ENCODE measurements around the gene P2RX2.

Gene P2RX2

GRCh38 chr12:132600048-132601032 is 18.2 kb upstream of the P2RX2 start:
- in situ Hi-C loops (cut with MboI; ENCODE audit: low pct_unique_long_range_greater_than_20kb, low sequenced_read_pairs, unreplicated experiment), result loop anchor here (25.0 kb wide), 1 partner anchor 188 kb away; no protein-coding TSS in a partner anchor
- peak; percentile 81 for DNase-seq (ENCODE audit: low spot score)

GRCh38 chr12:132601171-132601883 is 17.2 kb upstream of the P2RX2 start:
- no peak for TF ChIP-seq CTCF (IDR thresholded peaks at IDR 0.05; ENCODE audit: extremely low read depth, insufficient read depth, missing control alignments)
- no peak for DNase-seq (ENCODE audit: low spot score)
- in situ Hi-C loops (cut with MboI; ENCODE audit: low pct_unique_long_range_greater_than_20kb, low sequenced_read_pairs, unreplicated experiment), result loop anchor here (25.0 kb wide), 1 partner anchor 189 kb away; no protein-coding TSS in a partner anchor

More at GRCh38 chr12:132600048-132601032, 18.2 kb upstream of the P2RX2 start:
- peak; percentile 79 for TF ChIP-seq CTCF (IDR thresholded peaks at IDR 0.05; ENCODE audit: extremely low read depth, insufficient read depth, missing control alignments)

- in situ Hi-C loops (cut with MboI; ENCODE audit: low pct_unique_long_range_greater_than_20kb, low sequenced_read_pairs, unreplicated experiment), result loop anchor here (25.0 kb wide), 1 partner anchor 190 kb away; no protein-coding TSS in a partner anchor
- no peak for DNase-seq (ENCODE audit: low spot score)
- no peak for TF ChIP-seq CTCF (IDR thresholded peaks at IDR 0.05; ENCODE audit: extremely low read depth, insufficient read depth, missing control alignments)
These were observed 15.9 kb upstream of the P2RX2 start for GRCh38 chr12:132602572-132603239.

GRCh38 chr12:132603240-132604150 is 15.1 kb upstream of the P2RX2 start:
- DNase-seq (ENCODE audit: low spot score), result no peak
- in situ Hi-C loops (cut with MboI; ENCODE audit: low pct_unique_long_range_greater_than_20kb, low sequenced_read_pairs, unreplicated experiment), result loop anchor here (25.0 kb wide), 1 partner anchor 191 kb away; no protein-coding TSS in a partner anchor
- TF ChIP-seq CTCF (IDR thresholded peaks at IDR 0.05; ENCODE audit: extremely low read depth, insufficient read depth, missing control alignments), result no peak

GRCh38 chr12:132604151-132604618 is 14.4 kb upstream of the P2RX2 start:
- in situ Hi-C loops (cut with MboI; ENCODE audit: low pct_unique_long_range_greater_than_20kb, low sequenced_read_pairs, unreplicated experiment), result loop anchor here (25.0 kb wide), 1 partner anchor 192 kb away; no protein-coding TSS in a partner anchor
- no peak for DNase-seq (ENCODE audit: low spot score)

More at GRCh38 chr12:132604151-132604618, 14.4 kb upstream of the P2RX2 start:
- no peak for TF ChIP-seq CTCF (IDR thresholded peaks at IDR 0.05; ENCODE audit: extremely low read depth, insufficient read depth, missing control alignments)
